Limb (tissue), 2 donors: ENCODE results near the gene SLC27A3.
"Not testable (repeated sequence)": the region's sequence is repeated elsewhere in the genome, so short reads cannot be mapped to it uniquely, and the experiment has no call there.

Experiments used
- DNase-seq, 2 donors: peaks; one replicate each; pipeline ENCODE4 v3.0.0-alpha.2; 2016; ENCODE audit errors: extremely low spot score in 2 of 2

SLC27A3 gene

GRCh38 chr1:153779781-153780541 is 4.8 kb downstream of the SLC27A3 start:
- DNase-seq = no peak

- DNase-seq = no peak
Observed at GRCh38 chr1:153780551-153780950, 5.3 kb downstream of the SLC27A3 start.

- DNase-seq = not testable (repeated sequence)
Observed at GRCh38 chr1:153782648-153783047, 7.4 kb downstream of the SLC27A3 start.

GRCh38 chr1:153783233-153784190 is 8.3 kb downstream of the SLC27A3 start:
- peak; percentile 95 to 96 for DNase-seq

GRCh38 chr1:153786038-153786790 is 11.0 kb downstream of the SLC27A3 start:
- no peak for DNase-seq

GRCh38 chr1:153789478-153790034 is 14.3 kb downstream of the SLC27A3 start:
- no peak for DNase-seq

- DNase-seq = peak; percentile 79 to 89
Observed at GRCh38 chr1:153790313-153790965, 15.2 kb downstream of the SLC27A3 start.

GRCh38 chr1:153790966-153791647 is 15.9 kb downstream of the SLC27A3 start:
- no peak for DNase-seq

- DNase-seq = no peak
Observed at GRCh38 chr1:153791648-153792253, 16.5 kb downstream of the SLC27A3 start.

- no peak for DNase-seq
Observed at GRCh38 chr1:153792631-153793041, 17.4 kb downstream of the SLC27A3 start.

GRCh38 chr1:153793261-153793972 is 18.2 kb downstream of the SLC27A3 start:
- DNase-seq = no peak

GRCh38 chr1:153793973-153794615 is 18.9 kb downstream of the SLC27A3 start:
- no peak for DNase-seq

GRCh38 chr1:153794624-153795329 is 19.6 kb downstream of the SLC27A3 start:
- DNase-seq = no peak

- DNase-seq = no peak
Observed at GRCh38 chr1:153795330-153795837, 20.2 kb downstream of the SLC27A3 start.

- DNase-seq = no peak
Observed at GRCh38 chr1:153795934-153796785, 21.0 kb downstream of the SLC27A3 start.

GRCh38 chr1:153796786-153797659 is 21.8 kb downstream of the SLC27A3 start:
- DNase-seq = peak; percentile 50 to 72
